OCI-LY3 (cell line): Measurements from ENCODE around the gene BCL7A.

Experiments
- H2AFZ ChIP-seq: fragments of 200-600, 300-600 bp; shearing (Covaris generic); 2 replicates; pipeline ENCODE4 v1.6.0; 2014; ENCODE audit warnings: antibody characterized with exemption, low read depth, low read length
- H3K27ac ChIP-seq: fragments of 200-600, 300-600 bp; sonication (generic); 2 replicates; pipeline ENCODE4 v1.5.1; 2014; ENCODE audit warnings: mild to moderate bottlenecking, low read length, moderate library complexity, mixed read lengths
- H3K27me3 ChIP-seq: fragments of 200-600, 300-600 bp; sonication (generic); 2 replicates; pipeline ENCODE4 v1.6.1; 2014; ENCODE audit warnings: low read depth, low read length, mixed read lengths
- H3K36me3 ChIP-seq: fragments of 200-600, 300-600 bp; sonication (generic); replicated peaks from 2 replicates; pipeline ENCODE3; 2014; ENCODE audit warnings: low read depth, low read length, mixed read lengths
- H3K4me1 ChIP-seq: fragments of 300-600, 200-600 bp; sonication (generic); 2 replicates; pipeline ENCODE4 v1.6.1; 2014; ENCODE audit warnings: low read length, mixed read lengths
- H3K4me2 ChIP-seq: fragments of 200-600, 300-600 bp; sonication (generic); 2 replicates; pipeline ENCODE4 v1.6.1; 2014; ENCODE audit warnings: low read length, mixed read lengths
- H3K4me3 ChIP-seq: fragments of 300-600, 200-600 bp; sonication (generic); 2 replicates; pipeline ENCODE4 v1.5.1; 2014; ENCODE audit warnings: antibody characterized with exemption, mild to moderate bottlenecking, low read length, moderate library complexity
- H3K79me2 ChIP-seq: fragments of 300-600, 200-600 bp; shearing (Covaris generic); 2 replicates; pipeline ENCODE4 v1.6.1; 2014; ENCODE audit warnings: mild to moderate bottlenecking, low read length, mixed read lengths
- H3K9ac ChIP-seq: fragments of 300-600, 200-600 bp; shearing (Covaris generic); 2 replicates; pipeline ENCODE4 v1.6.0; 2014; ENCODE audit warnings: mild to moderate bottlenecking, low read length, moderate library complexity
- H3K9me3 ChIP-seq: fragments of 200-600, 300-600 bp; shearing (Covaris generic); 2 replicates; pipeline ENCODE4 v1.6.1; 2014; ENCODE audit warnings: low read length, mixed read lengths; ENCODE audit not compliant: insufficient read depth
- H4K20me1 ChIP-seq: fragments of 200-600, 300-600 bp; sonication (generic); 2 replicates; pipeline ENCODE4 v1.6.1; 2016; ENCODE audit warnings: low read length, mixed read lengths; ENCODE audit not compliant: insufficient read depth
- EZH2phosphoT487 ChIP-seq: fragments of 200-600 bp; shearing (Covaris generic); IDR thresholded peaks from 2 replicates; pipeline ENCODE4 v1.6.1; 2018; ENCODE audit warnings: antibody characterized with exemption, mixed run types, low read depth
- TF ChIP-seq, protein P1 (sequence below): fragments of 200-600, 300-600 bp; sonication (generic); IDR thresholded peaks from 2 replicates; pipeline ENCODE4 v1.5.1; 2014; ENCODE audit warnings: antibody characterized with exemption, low read length, low read depth

Gene BCL7A

DNA sequence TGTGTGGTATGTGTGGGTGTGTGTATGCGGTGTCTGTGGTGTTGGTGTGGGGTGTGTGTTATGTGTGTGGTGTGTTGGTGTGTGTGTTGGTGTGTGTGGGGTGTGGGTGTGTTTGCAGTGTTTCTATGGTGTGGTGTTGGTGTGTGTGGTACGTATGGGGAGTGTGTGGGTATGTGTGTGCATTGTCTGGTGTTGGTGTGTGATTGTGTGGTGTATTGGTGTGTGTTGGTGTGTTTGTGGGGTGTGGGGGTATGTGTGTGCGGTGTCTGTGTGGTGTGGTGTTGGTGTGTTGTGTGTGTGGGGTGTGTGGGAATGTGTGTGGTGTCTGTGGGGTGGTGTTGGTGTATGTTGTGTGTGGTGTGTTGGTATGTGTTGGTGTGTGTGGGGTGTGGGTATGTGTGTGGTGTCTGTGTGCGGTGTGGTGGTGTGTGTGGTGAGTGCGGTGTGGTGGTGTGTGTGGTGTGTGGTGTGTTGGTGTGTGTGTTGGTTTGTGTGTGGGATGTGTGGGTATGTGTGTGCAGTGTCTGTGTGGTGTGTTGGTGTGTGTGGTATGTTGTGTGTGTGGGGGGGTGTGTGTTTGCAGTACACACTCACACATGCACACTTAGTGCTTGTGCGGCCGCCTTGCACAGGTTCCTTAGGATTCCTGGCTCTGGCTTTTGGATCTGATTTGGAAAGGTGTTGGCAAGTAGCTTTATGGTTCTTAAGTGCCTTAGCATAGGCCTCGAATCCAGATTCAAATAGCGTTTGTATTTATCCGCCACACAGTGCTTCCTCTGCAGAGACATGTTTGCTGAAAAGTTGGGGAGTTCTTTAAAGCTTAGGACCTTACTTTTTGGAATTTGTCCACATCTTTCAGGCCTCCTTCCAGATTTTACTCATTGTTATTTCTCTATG, 73.3 kb downstream of the BCL7A start:
- peaks cover 33% of the 10 kb centered on the region for H4K20me1 ChIP-seq
- H3K79me2 ChIP-seq, result peaks cover 78% of the 10 kb centered on the region
- TF ChIP-seq, protein P1, sequence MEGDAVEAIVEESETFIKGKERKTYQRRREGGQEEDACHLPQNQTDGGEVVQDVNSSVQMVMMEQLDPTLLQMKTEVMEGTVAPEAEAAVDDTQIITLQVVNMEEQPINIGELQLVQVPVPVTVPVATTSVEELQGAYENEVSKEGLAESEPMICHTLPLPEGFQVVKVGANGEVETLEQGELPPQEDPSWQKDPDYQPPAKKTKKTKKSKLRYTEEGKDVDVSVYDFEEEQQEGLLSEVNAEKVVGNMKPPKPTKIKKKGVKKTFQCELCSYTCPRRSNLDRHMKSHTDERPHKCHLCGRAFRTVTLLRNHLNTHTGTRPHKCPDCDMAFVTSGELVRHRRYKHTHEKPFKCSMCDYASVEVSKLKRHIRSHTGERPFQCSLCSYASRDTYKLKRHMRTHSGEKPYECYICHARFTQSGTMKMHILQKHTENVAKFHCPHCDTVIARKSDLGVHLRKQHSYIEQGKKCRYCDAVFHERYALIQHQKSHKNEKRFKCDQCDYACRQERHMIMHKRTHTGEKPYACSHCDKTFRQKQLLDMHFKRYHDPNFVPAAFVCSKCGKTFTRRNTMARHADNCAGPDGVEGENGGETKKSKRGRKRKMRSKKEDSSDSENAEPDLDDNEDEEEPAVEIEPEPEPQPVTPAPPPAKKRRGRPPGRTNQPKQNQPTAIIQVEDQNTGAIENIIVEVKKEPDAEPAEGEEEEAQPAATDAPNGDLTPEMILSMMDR, result no peak
- TF ChIP-seq EZH2phosphoT487, result no peak
- no peak overlapping the region for H3K9ac ChIP-seq
- H3K36me3 ChIP-seq, result peaks cover 17% of the 10 kb centered on the region
- H3K4me1 ChIP-seq, result no peaks in the 10 kb centered on the region
- H3K27ac ChIP-seq, result no peak overlapping the region
- H2AFZ ChIP-seq, result no peak overlapping the region
- no peak overlapping the region for H3K4me2 ChIP-seq
- no peak overlapping the region for H3K4me3 ChIP-seq
- H3K27me3 ChIP-seq, result no peaks in the 10 kb centered on the region
- no peaks in the 10 kb centered on the region; the same call in 1 of the 2 replicates for H3K9me3 ChIP-seq

DNA sequence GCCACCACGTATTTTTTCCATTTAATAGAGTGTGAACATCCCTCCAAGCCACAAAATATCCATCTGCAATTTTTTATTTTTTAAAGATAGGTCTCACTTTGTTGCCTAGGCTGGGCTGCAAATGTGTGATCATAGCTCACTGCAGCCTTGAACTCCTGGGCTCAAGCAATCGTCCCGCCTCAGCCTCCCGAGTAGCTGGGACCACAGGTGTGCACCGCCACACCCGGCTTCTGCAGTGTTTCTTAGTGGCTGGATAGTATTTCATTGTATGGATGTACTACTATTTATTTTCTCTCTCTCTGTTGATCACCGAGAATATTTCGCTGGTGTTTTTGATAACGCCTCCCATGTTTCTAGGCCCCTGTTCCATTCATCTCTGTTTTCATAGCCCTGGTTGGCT, 74.3 kb downstream of the BCL7A start:
- no peaks in the 10 kb centered on the region; the same call in 1 of the 2 replicates for H3K9me3 ChIP-seq
- peaks cover 39% of the 10 kb centered on the region for H4K20me1 ChIP-seq
- H3K4me3 ChIP-seq, result no peak overlapping the region
- H3K4me2 ChIP-seq, result no peak overlapping the region
- no peak overlapping the region for H3K9ac ChIP-seq
- no peak overlapping the region for H3K27ac ChIP-seq
- H3K27me3 ChIP-seq, result no peaks in the 10 kb centered on the region
- no peaks in the 10 kb centered on the region for H3K4me1 ChIP-seq
- no peak overlapping the region for H2AFZ ChIP-seq
- H3K79me2 ChIP-seq, result peaks cover 76% of the 10 kb centered on the region
- TF ChIP-seq, protein P1, result no peak
- TF ChIP-seq EZH2phosphoT487, result no peak
- peaks cover 13% of the 10 kb centered on the region for H3K36me3 ChIP-seq

DNA sequence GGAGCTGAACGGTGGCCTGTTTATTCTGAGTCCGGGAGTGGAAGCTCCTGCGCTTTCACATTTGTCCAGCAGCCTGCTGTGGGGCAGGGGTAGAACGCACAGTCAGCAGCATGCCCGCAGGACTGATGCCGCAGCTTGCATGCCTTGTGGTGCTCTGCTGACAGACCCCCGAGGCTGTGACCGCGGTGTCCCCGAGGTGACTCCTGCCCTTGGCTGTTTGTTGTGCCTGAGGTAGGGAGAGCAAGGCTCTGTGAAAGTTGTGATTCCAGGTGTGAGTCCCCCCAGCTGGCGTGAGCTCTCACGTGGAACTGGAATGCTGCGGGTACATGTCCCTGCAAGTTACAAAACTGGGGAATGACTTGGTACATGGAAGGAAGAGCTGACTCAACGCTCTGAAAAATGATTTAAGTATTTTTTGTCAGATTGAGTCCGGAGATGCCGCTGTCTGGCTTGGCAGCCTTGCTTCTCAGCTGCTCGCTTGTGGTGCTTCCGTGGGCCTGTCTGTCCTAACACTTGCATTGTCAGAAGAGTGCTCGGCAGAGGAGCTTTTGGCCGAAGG, 75.0 kb downstream of the BCL7A start:
- H2AFZ ChIP-seq, result no peak overlapping the region
- H3K9me3 ChIP-seq, result no peaks in the 10 kb centered on the region; the same call in 1 of the 2 replicates
- H4K20me1 ChIP-seq, result peaks cover 39% of the 10 kb centered on the region
- peaks cover 71% of the 10 kb centered on the region for H3K79me2 ChIP-seq
- H3K4me1 ChIP-seq, result no peaks in the 10 kb centered on the region
- H3K27ac ChIP-seq, result no peak overlapping the region
- no peaks in the 10 kb centered on the region for H3K27me3 ChIP-seq
- TF ChIP-seq EZH2phosphoT487, result no peak
- TF ChIP-seq, protein P1, result no peak
- H3K36me3 ChIP-seq, result peaks cover 11% of the 10 kb centered on the region
- H3K4me2 ChIP-seq, result no peak overlapping the region
- H3K4me3 ChIP-seq, result no peak overlapping the region
- H3K9ac ChIP-seq, result no peak overlapping the region

DNA sequence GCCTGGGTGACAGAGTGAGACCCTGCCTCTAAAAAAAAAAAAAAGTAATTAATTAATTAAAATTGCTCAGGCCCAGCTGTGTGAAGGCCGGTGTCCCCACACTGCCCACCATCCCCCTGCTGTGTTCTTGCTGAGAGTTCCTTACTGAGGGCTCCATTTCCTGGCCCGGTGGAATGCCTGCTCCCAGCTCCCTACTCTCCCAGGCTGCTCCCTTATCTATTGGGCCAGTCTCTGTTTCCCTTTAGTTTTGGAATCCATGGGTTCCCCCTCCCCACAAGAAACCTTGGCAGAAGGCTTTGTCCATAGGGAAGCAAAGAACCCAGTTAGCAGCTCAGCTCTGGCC, 75.9 kb downstream of the BCL7A start:
- no peaks in the 10 kb centered on the region for H3K4me1 ChIP-seq
- no peak overlapping the region for H3K27ac ChIP-seq
- no peak overlapping the region for H3K4me3 ChIP-seq
- no peak overlapping the region for H2AFZ ChIP-seq
- H3K9ac ChIP-seq, result no peak overlapping the region
- no peaks in the 10 kb centered on the region for H3K27me3 ChIP-seq
- peaks cover 11% of the 10 kb centered on the region for H3K36me3 ChIP-seq
- TF ChIP-seq EZH2phosphoT487, result no peak
- TF ChIP-seq, protein P1, result no peak
- peaks cover 68% of the 10 kb centered on the region for H3K79me2 ChIP-seq
- H3K4me2 ChIP-seq, result no peak overlapping the region
- peaks cover 41% of the 10 kb centered on the region for H4K20me1 ChIP-seq
- H3K9me3 ChIP-seq, result no peaks in the 10 kb centered on the region; the same call in 1 of the 2 replicates
